CD1c-positive myeloid dendritic cell (primary cell): ENCODE measurements around the gene TOMM20.
"Not testable (repeated sequence)": the region's sequence is repeated elsewhere in the genome, so short reads cannot be mapped to it uniquely, and the experiment has no call there.

Source experiments
- DNase-seq: peaks from one replicate; pipeline ENCODE4 v3.0.0-alpha.2; 2016; ENCODE audit errors: extremely low spot score

Gene TOMM20

GRCh38 chr1:235128456-235129328 is at the start of gene TOMM20:
TSS of gene TOMM20 (minus strand) at chr1:235128837. CDS start at chr1:235128715, 122 bp downstream.
- DNase-seq: peak; percentile 99

- no peak for DNase-seq
These were observed 47.8 kb upstream of the TOMM20 start for GRCh38 chr1:235176486-235176885.

GRCh38 chr1:235169986-235170385 is 41.3 kb upstream of the TOMM20 start:
- no peak for DNase-seq

GRCh38 chr1:235168375-235168774 is 39.7 kb upstream of the TOMM20 start:
- no peak for DNase-seq

GRCh38 chr1:235161685-235162327 is 33.2 kb upstream of the TOMM20 start:
- no peak for DNase-seq

GRCh38 chr1:235160957-235161684 is 32.5 kb upstream of the TOMM20 start, which contains the start of gene RBM34:
TSS of gene RBM34 (minus strand) at chr1:235161250. CDS start at chr1:235161226, 24 bp downstream.
- DNase-seq: peak; percentile 95

- DNase-seq: peak; percentile 56
These were observed 31.8 kb upstream of the TOMM20 start for GRCh38 chr1:235160383-235160956.

- DNase-seq: not testable (repeated sequence)
These were observed 31.3 kb upstream of the TOMM20 start for GRCh38 chr1:235159930-235160329.

GRCh38 chr1:235159284-235159683 is 30.6 kb upstream of the TOMM20 start:
- not testable (repeated sequence) for DNase-seq

- DNase-seq: no peak
These were observed 30.0 kb upstream of the TOMM20 start for GRCh38 chr1:235158680-235159079.

GRCh38 chr1:235157150-235157549 is 28.5 kb upstream of the TOMM20 start:
- DNase-seq: no peak

- no peak for DNase-seq
These were observed 28.1 kb upstream of the TOMM20 start for GRCh38 chr1:235156740-235157139.

GRCh38 chr1:235156265-235156664 is 27.6 kb upstream of the TOMM20 start:
- no peak for DNase-seq

GRCh38 chr1:235152235-235152634 is 23.6 kb upstream of the TOMM20 start:
- no peak for DNase-seq

- no peak for DNase-seq
These were observed 22.4 kb upstream of the TOMM20 start for GRCh38 chr1:235151033-235151432.

- no peak for DNase-seq
These were observed 21.2 kb upstream of the TOMM20 start for GRCh38 chr1:235149824-235150223.

- DNase-seq: no peak
These were observed 18.6 kb upstream of the TOMM20 start for GRCh38 chr1:235147269-235147668.

GRCh38 chr1:235145639-235146038 is 17.0 kb upstream of the TOMM20 start:
- DNase-seq: no peak

GRCh38 chr1:235142991-235143390 is 14.4 kb upstream of the TOMM20 start:
- no peak for DNase-seq

GRCh38 chr1:235139315-235139714 is 10.7 kb upstream of the TOMM20 start:
- DNase-seq: no peak

- DNase-seq: no peak
These were observed 10.2 kb upstream of the TOMM20 start for GRCh38 chr1:235138821-235139220.

GRCh38 chr1:235136111-235136510 is 7.5 kb upstream of the TOMM20 start:
- DNase-seq: no peak
